Activated effector memory CD4-positive, alpha-beta T cell treated with anti-CD3 and anti-CD28 coated beads, Interleukin-2, amount 50 U/mL, for 16 hours (primary cell): ENCODE measurements around the gene CUEDC1.

ENCODE experiments used
- DNase-seq: peaks from one replicate; pipeline ENCODE4 v3.0.0-alpha.2; 2020

CUEDC1 gene

GRCh38 chr17:57823469-57824401, 131.5 kb downstream of the CUEDC1 start:
- no peak for DNase-seq

GRCh38 chr17:57819867-57820266, 135.3 kb downstream of the CUEDC1 start:
- no peak for DNase-seq

GRCh38 chr17:57819285-57819684, 135.9 kb downstream of the CUEDC1 start:
- no peak for DNase-seq

GRCh38 chr17:57818066-57818465, 137.1 kb downstream of the CUEDC1 start:
- DNase-seq = no peak

GRCh38 chr17:57817299-57817698, 137.9 kb downstream of the CUEDC1 start:
- no peak for DNase-seq

GRCh38 chr17:57814421-57814820, 140.8 kb downstream of the CUEDC1 start:
- DNase-seq = no peak

GRCh38 chr17:57811638-57812280, 143.5 kb downstream of the CUEDC1 start:
- DNase-seq = no peak
